HG02938 (cell line): ENCODE measurements around the gene CDK5.
"Not testable (repeated sequence)": the region's sequence is repeated elsewhere in the genome, so short reads cannot be mapped to it uniquely, and the experiment has no call there.

Experiments
- ATAC-seq: cut with Tn5 transposase; IDR thresholded peaks from one replicate; pipeline ENCODE4 v1.9.1; 2021; ENCODE audit warnings: mild to moderate bottlenecking, moderate library complexity; ENCODE audit not compliant: unreplicated experiment

The CDK5 gene

GRCh38 chr7:151035902-151036301 is 21.8 kb downstream of the CDK5 start:
- ATAC-seq = no peak

- no peak for ATAC-seq
Measured at GRCh38 chr7:151035026-151035717, 22.5 kb downstream of the CDK5 start.

- ATAC-seq = no peak
Measured at GRCh38 chr7:151034312-151035025, 23.2 kb downstream of the CDK5 start.

- no peak for ATAC-seq
Measured at GRCh38 chr7:151033864-151034249, 23.8 kb downstream of the CDK5 start.

- no peak for ATAC-seq
Measured at GRCh38 chr7:151032936-151033863, 24.5 kb downstream of the CDK5 start.

GRCh38 chr7:151031011-151031410 is 26.7 kb downstream of the CDK5 start:
- ATAC-seq = no peak

- ATAC-seq = no peak
Measured at GRCh38 chr7:151028948-151029501, 28.7 kb downstream of the CDK5 start.

GRCh38 chr7:151028131-151028947 is 29.4 kb downstream of the CDK5 start, which contains the start of gene ABCB8:
ABCB8 (plus strand) TSS chr7:151028450; CDS start chr7:151028516, 66 bp downstream.
- peak; percentile 92 for ATAC-seq

GRCh38 chr7:151027728-151028130 is 30.0 kb downstream of the CDK5 start:
- ATAC-seq = not testable (repeated sequence)

GRCh38 chr7:151026771-151027727 is 30.6 kb downstream of the CDK5 start:
- not testable (repeated sequence) for ATAC-seq

- no peak for ATAC-seq
Measured at GRCh38 chr7:151025924-151026671, 31.6 kb downstream of the CDK5 start.

- no peak for ATAC-seq
Measured at GRCh38 chr7:151024435-151025056, 33.2 kb downstream of the CDK5 start, which contains the start of gene ATG9B. ATG9B (minus strand) TSS chr7:151024494; CDS start chr7:151024423, 71 bp downstream.

- ATAC-seq = no peak
Measured at GRCh38 chr7:151023232-151023631, 34.5 kb downstream of the CDK5 start.

- ATAC-seq = no peak
Measured at GRCh38 chr7:151020231-151020630, 37.5 kb downstream of the CDK5 start.

GRCh38 chr7:151019130-151019447 is 38.6 kb downstream of the CDK5 start:
- ATAC-seq = no peak

- no peak for ATAC-seq
Measured at GRCh38 chr7:151018421-151019129, 39.1 kb downstream of the CDK5 start.

GRCh38 chr7:151017953-151018420 is 39.7 kb downstream of the CDK5 start:
- ATAC-seq = no peak
